Colonic mucosa (tissue), 4 donors: ENCODE measurements around the gene EMILIN2. TPM values are rescaled to one million over a fixed set of nuclear protein-coding genes. Genes with fewer than 3 reads are reported as not detected.
"Not testable (repeated sequence)": the region's sequence is repeated elsewhere in the genome, so short reads cannot be mapped to it uniquely, and the experiment has no call there.

Experiments used
- DNase-seq: peaks from one replicate; pipeline ENCODE4 v3.0.0-alpha.2; 2020
- H3K27ac ChIP-seq: fragments of 200-600 bp; one replicate; pipeline ENCODE4 v1.8.0; 2021
- H3K27me3 ChIP-seq: fragments of 200-600 bp; one replicate; pipeline ENCODE4 v1.8.0; 2021
- H3K36me3 ChIP-seq: fragments of 200-600 bp; one replicate; pipeline ENCODE4 v1.8.0; 2021
- H3K4me1 ChIP-seq: fragments of 200-600 bp; one replicate; pipeline ENCODE4 v1.8.0; 2021; ENCODE audit warnings: mild to moderate bottlenecking
- H3K4me3 ChIP-seq: fragments of 200-600 bp; one replicate; pipeline ENCODE4 v1.8.0; 2021
- H3K9ac ChIP-seq, 2 donors: one replicate each; pipeline ENCODE4 v1.7.0; 2013; ENCODE audit warnings: control low read depth in 2 of 2, low read depth in 2 of 2, low read length in 2 of 2
- H3K9me3 ChIP-seq: fragments of 200-600 bp; one replicate; pipeline ENCODE4 v1.8.0; 2021
- CTCF ChIP-seq: fragments of 200-600 bp; IDR thresholded peaks from one replicate; pipeline ENCODE4 v1.8.0; 2022; ENCODE audit warnings: antibody characterized with exemption, mild to moderate bottlenecking
- intact Hi-C: fragments of 100-400 bp; cut with DNase I; formaldehyde crosslinking; loops from one replicate; pipeline ENCODE4 v1.14.1; 2022
- total RNA-seq, 2 donors: library from RNA; stranded (reverse); fragmentation: NEBNext Ultra II Directional in 1 of 2; extraction: Animal tissue kit (Norgen Biotek cat#: 25700) in 1 of 2; gene quantifications; one replicate each; pipeline ENCODE4 v1.2.1, GENCODE V29; 2021
- donor health status: healthy.
- donor health status: DM: no; HTN: no; CAD: no.
- donor health status: DM: no; HTN: no; CAD: no.

The EMILIN2 gene
- total RNA-seq, 2 donors from 2014 or later, result 17.0 to 23.2 TPM

GRCh38 chr18:2823202-2823601 is 23.6 kb upstream of the EMILIN2 start:
- Histone ChIP-seq H3K27ac (no peak overlapping the region), H3K9me3 (no peaks in the 10 kb centered on the region), H3K9ac (no peak overlapping the region), H3K4me1 (no peaks in the 10 kb centered on the region), H3K36me3 (no peaks in the 10 kb centered on the region), H3K4me3 (no peak overlapping the region), H3K27me3 (no peaks in the 10 kb centered on the region)
- DNase-seq, result no peak
- no peak for TF ChIP-seq CTCF
- intact Hi-C loops, result no loop called here

GRCh38 chr18:2823966-2824365 is 22.8 kb upstream of the EMILIN2 start:
- Histone ChIP-seq H3K27me3 (no peaks in the 10 kb centered on the region), H3K4me1 (no peaks in the 10 kb centered on the region), H3K36me3 (no peaks in the 10 kb centered on the region), H3K4me3 (no peak overlapping the region), H3K9me3 (no peaks in the 10 kb centered on the region), H3K27ac (no peak overlapping the region), H3K9ac (no peak overlapping the region)
- intact Hi-C loops, result no loop called here
- no peak for TF ChIP-seq CTCF
- no peak for DNase-seq

DNA sequence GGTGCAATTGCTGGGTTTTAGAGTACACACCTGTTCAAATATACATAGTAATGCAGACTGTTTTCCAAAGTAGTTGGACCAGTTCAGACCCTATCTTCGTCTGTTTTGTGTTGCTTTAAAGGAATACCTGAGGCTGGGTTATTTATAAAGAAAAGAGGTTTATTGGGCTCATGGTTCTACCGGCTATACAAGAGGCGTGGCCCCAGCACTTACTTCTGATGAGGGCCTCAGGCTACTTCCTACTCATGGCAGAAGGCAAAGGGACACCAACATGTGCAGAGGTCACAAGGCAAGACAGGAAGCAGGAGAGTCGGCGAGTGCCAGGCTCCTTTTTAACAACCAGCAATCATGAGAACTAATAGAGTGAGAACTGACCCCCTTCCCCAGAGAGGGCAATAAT is 21.9 kb upstream of the EMILIN2 start:
- TF ChIP-seq CTCF, result no peak
- H3K4me1 ChIP-seq, result no peaks in the 10 kb centered on the region
- H3K27me3 ChIP-seq, result no peaks in the 10 kb centered on the region
- intact Hi-C loops, result no loop called here
- H3K9ac ChIP-seq, result no peak overlapping the region
- no peak overlapping the region for H3K4me3 ChIP-seq
- H3K27ac ChIP-seq, result no peak overlapping the region
- H3K36me3 ChIP-seq, result no peaks in the 10 kb centered on the region
- H3K9me3 ChIP-seq, result no peaks in the 10 kb centered on the region
- no peak for DNase-seq

GRCh38 chr18:2825613-2826175 is 21.1 kb upstream of the EMILIN2 start:
- no peak for DNase-seq
- H3K36me3 ChIP-seq, result no peaks in the 10 kb centered on the region
- H3K4me1 ChIP-seq, result no peaks in the 10 kb centered on the region
- TF ChIP-seq CTCF, result no peak
- no peaks in the 10 kb centered on the region for H3K27me3 ChIP-seq
- H3K27ac ChIP-seq, result no peak overlapping the region
- H3K9me3 ChIP-seq, result no peaks in the 10 kb centered on the region
- intact Hi-C loops, result no loop called here
- H3K9ac ChIP-seq, result no peak overlapping the region
- H3K4me3 ChIP-seq, result no peak overlapping the region

- H3K9me3 ChIP-seq, result no peaks in the 10 kb centered on the region
- no peak for DNase-seq
- H3K9ac ChIP-seq, result no peak overlapping the region
- H3K27ac ChIP-seq, result no peak overlapping the region
- H3K27me3 ChIP-seq, result no peaks in the 10 kb centered on the region
- TF ChIP-seq CTCF, result no peak
- intact Hi-C loops, result no loop called here
- no peaks in the 10 kb centered on the region for H3K4me1 ChIP-seq
- no peaks in the 10 kb centered on the region for H3K36me3 ChIP-seq
- no peak overlapping the region for H3K4me3 ChIP-seq
Observed at GRCh38 chr18:2826581-2826980, 20.2 kb upstream of the EMILIN2 start.

GRCh38 chr18:2827061-2827460 is 19.7 kb upstream of the EMILIN2 start:
- H3K4me1 ChIP-seq, result no peaks in the 10 kb centered on the region
- H3K9me3 ChIP-seq, result no peaks in the 10 kb centered on the region
- intact Hi-C loops, result no loop called here
- no peak overlapping the region for H3K27ac ChIP-seq
- H3K4me3 ChIP-seq, result no peak overlapping the region
- H3K36me3 ChIP-seq, result no peaks in the 10 kb centered on the region
- DNase-seq, result no peak
- H3K9ac ChIP-seq, result no peak overlapping the region
- H3K27me3 ChIP-seq, result no peaks in the 10 kb centered on the region
- TF ChIP-seq CTCF, result no peak

- H3K4me1 ChIP-seq, H3K36me3 ChIP-seq, H3K27ac ChIP-seq, DNase-seq, intact Hi-C loops, H3K4me3 ChIP-seq, H3K9ac ChIP-seq, H3K9me3 ChIP-seq, H3K27me3 ChIP-seq: not testable (repeated sequence)
Observed at GRCh38 chr18:2836118-2836517, 10.7 kb upstream of the EMILIN2 start.

GRCh38 chr18:2837290-2837689 is 9.5 kb upstream of the EMILIN2 start:
- H3K9me3 ChIP-seq, DNase-seq, H3K36me3 ChIP-seq, H3K4me3 ChIP-seq, H3K9ac ChIP-seq, intact Hi-C loops, H3K27ac ChIP-seq, H3K27me3 ChIP-seq, H3K4me1 ChIP-seq: not testable (repeated sequence)
